GM23338 (cell line): ENCODE data around the gene TYRO3. TPM values are rescaled to one million over a fixed set of nuclear protein-coding genes. Genes with fewer than 3 reads are reported as not detected.
"Not testable (repeated sequence)": the region's sequence is repeated elsewhere in the genome, so short reads cannot be mapped to it uniquely, and the experiment has no call there.

Experiments used
- ATAC-seq: fragments of 200-7000 bp; cut with Tn5 transposase; 3 replicates; pipeline ENCODE4 v1.9.1; 2020
- DNase-seq: peaks from one replicate; pipeline ENCODE4 v3.0.0-alpha.2; 2015; ENCODE audit warnings: low spot score
- H2AFZ ChIP-seq: fragments of 200-600 bp; sonication (generic); 2 replicates; pipeline ENCODE4 v1.8.0; 2016; ENCODE audit warnings: antibody characterized with exemption, mild to moderate bottlenecking, moderate library complexity
- H3F3A ChIP-seq: fragments of 200-600 bp; sonication (generic); replicated peaks from 2 replicates; pipeline ENCODE4 v1.8.0; 2017; ENCODE audit warnings: antibody characterized with exemption, mixed run types, low read depth
- H3K27ac ChIP-seq: fragments of 200-600 bp; sonication (generic); 2 replicates; pipeline ENCODE4 v1.6.1; 2016; ENCODE audit warnings: low read depth
- H3K27me3 ChIP-seq: fragments of 200-600 bp; sonication (generic); 2 replicates; pipeline ENCODE4 v1.8.0; 2016; ENCODE audit warnings: mild to moderate bottlenecking, mixed run types, moderate library complexity; ENCODE audit not compliant: insufficient read depth
- H3K36me3 ChIP-seq: fragments of 200-600 bp; sonication (generic); 2 replicates; pipeline ENCODE4 v1.8.0; 2016; ENCODE audit warnings: mild to moderate bottlenecking; ENCODE audit not compliant: insufficient read depth
- H3K4me1 ChIP-seq: fragments of 200-600 bp; sonication (generic); 2 replicates; pipeline ENCODE4 v1.8.0; 2016; ENCODE audit warnings: mild to moderate bottlenecking, moderate library complexity; ENCODE audit not compliant: insufficient read depth
- H3K4me2 ChIP-seq: fragments of 200-600 bp; sonication (generic); 2 replicates; pipeline ENCODE4 v1.7.1; 2017; ENCODE audit warnings: mixed run types
- H3K4me3 ChIP-seq: fragments of 200-600 bp; sonication (generic); 2 replicates; pipeline ENCODE4 v1.6.1; 2016; ENCODE audit warnings: mixed run types
- H3K79me2 ChIP-seq: fragments of 200-600 bp; sonication (generic); replicated peaks from 2 replicates; pipeline ENCODE4 v1.8.0; 2017; ENCODE audit warnings: mild to moderate bottlenecking; ENCODE audit not compliant: insufficient read depth
- H3K9me2 ChIP-seq: fragments of 200-600 bp; sonication (generic); 2 replicates; pipeline ENCODE4 v1.8.0; 2017; ENCODE audit not compliant: insufficient read depth
- H4K20me1 ChIP-seq: fragments of 200-600 bp; sonication (generic); replicated peaks from 2 replicates; pipeline ENCODE4 v1.8.0; 2017; ENCODE audit warnings: mild to moderate bottlenecking; ENCODE audit not compliant: insufficient read depth
- H3K27ac Mint-ChIP-seq: 2 replicates; pipeline ENCODE4 v1.8.0; 2020; ENCODE audit warnings: inconsistent platforms, mild to moderate bottlenecking, moderate library complexity, mixed read lengths
- H3K27me3 Mint-ChIP-seq: 3 replicates; pipeline ENCODE4 v1.8.0; 2022; ENCODE audit warnings: low read depth, mild to moderate bottlenecking, moderate library complexity, mixed read lengths, inconsistent platforms; ENCODE audit not compliant: insufficient read depth, poor library complexity
- H3K36me3 Mint-ChIP-seq: 3 replicates; pipeline ENCODE4 v1.8.0; 2021; ENCODE audit warnings: low read depth, mild to moderate bottlenecking, inconsistent platforms, moderate library complexity, mixed read lengths
- H3K4me1 Mint-ChIP-seq: 3 replicates; pipeline ENCODE4 v1.8.0; 2020; ENCODE audit warnings: mild to moderate bottlenecking, inconsistent platforms, mixed read lengths
- H3K4me3 Mint-ChIP-seq: 3 replicates; pipeline ENCODE4 v1.8.0; 2021; ENCODE audit warnings: moderate library complexity, mild to moderate bottlenecking, inconsistent platforms, mixed read lengths
- H3K9me3 Mint-ChIP-seq: 3 replicates; pipeline ENCODE4 v1.8.0; 2020; ENCODE audit warnings: moderate library complexity, mild to moderate bottlenecking, inconsistent platforms, mixed read lengths
- JUNB ChIP-seq: IDR thresholded peaks from one replicate; pipeline ENCODE4 v1.6.1; 2016; ENCODE audit warnings: antibody characterized with exemption; ENCODE audit not compliant: unreplicated experiment
- NANOG ChIP-seq: IDR thresholded peaks from 2 replicates; pipeline ENCODE4 v1.6.1; 2016; ENCODE audit warnings: antibody characterized with exemption, borderline replicate concordance
- polyA plus RNA-seq: library from polyadenylated mRNA; unstranded; fragments of >200 nt; fragmentation: Nextera tagmentation; extraction: Ambion mirVana; gene quantifications from 2 replicates; pipeline ENCODE4 v1.2.1, GENCODE V29; 2016
- total RNA-seq: library from RNA; depleted of rRNA; stranded (reverse); fragments of >200 nt; shearing (Covaris generic); gene quantifications from 2 replicates; pipeline ENCODE4 v1.2.3, GENCODE V29; 2014
- TF ChIP-seq, protein P1 (sequence below): fragments of 250-450 bp; sonication (Bioruptor Pico); IDR thresholded peaks from 2 replicates; pipeline ENCODE4 v1.5.0; 2020; ENCODE audit warnings: mild to moderate bottlenecking, moderate library complexity

The TYRO3 gene
- total and polyA plus RNA-seq, 2 experiments from 2014 or later, result 32.6 to 61.0 TPM

GRCh38 chr15:41568350-41569017, 9.5 kb downstream of the TYRO3 start (continued):
- TF ChIP-seq, protein P1, sequence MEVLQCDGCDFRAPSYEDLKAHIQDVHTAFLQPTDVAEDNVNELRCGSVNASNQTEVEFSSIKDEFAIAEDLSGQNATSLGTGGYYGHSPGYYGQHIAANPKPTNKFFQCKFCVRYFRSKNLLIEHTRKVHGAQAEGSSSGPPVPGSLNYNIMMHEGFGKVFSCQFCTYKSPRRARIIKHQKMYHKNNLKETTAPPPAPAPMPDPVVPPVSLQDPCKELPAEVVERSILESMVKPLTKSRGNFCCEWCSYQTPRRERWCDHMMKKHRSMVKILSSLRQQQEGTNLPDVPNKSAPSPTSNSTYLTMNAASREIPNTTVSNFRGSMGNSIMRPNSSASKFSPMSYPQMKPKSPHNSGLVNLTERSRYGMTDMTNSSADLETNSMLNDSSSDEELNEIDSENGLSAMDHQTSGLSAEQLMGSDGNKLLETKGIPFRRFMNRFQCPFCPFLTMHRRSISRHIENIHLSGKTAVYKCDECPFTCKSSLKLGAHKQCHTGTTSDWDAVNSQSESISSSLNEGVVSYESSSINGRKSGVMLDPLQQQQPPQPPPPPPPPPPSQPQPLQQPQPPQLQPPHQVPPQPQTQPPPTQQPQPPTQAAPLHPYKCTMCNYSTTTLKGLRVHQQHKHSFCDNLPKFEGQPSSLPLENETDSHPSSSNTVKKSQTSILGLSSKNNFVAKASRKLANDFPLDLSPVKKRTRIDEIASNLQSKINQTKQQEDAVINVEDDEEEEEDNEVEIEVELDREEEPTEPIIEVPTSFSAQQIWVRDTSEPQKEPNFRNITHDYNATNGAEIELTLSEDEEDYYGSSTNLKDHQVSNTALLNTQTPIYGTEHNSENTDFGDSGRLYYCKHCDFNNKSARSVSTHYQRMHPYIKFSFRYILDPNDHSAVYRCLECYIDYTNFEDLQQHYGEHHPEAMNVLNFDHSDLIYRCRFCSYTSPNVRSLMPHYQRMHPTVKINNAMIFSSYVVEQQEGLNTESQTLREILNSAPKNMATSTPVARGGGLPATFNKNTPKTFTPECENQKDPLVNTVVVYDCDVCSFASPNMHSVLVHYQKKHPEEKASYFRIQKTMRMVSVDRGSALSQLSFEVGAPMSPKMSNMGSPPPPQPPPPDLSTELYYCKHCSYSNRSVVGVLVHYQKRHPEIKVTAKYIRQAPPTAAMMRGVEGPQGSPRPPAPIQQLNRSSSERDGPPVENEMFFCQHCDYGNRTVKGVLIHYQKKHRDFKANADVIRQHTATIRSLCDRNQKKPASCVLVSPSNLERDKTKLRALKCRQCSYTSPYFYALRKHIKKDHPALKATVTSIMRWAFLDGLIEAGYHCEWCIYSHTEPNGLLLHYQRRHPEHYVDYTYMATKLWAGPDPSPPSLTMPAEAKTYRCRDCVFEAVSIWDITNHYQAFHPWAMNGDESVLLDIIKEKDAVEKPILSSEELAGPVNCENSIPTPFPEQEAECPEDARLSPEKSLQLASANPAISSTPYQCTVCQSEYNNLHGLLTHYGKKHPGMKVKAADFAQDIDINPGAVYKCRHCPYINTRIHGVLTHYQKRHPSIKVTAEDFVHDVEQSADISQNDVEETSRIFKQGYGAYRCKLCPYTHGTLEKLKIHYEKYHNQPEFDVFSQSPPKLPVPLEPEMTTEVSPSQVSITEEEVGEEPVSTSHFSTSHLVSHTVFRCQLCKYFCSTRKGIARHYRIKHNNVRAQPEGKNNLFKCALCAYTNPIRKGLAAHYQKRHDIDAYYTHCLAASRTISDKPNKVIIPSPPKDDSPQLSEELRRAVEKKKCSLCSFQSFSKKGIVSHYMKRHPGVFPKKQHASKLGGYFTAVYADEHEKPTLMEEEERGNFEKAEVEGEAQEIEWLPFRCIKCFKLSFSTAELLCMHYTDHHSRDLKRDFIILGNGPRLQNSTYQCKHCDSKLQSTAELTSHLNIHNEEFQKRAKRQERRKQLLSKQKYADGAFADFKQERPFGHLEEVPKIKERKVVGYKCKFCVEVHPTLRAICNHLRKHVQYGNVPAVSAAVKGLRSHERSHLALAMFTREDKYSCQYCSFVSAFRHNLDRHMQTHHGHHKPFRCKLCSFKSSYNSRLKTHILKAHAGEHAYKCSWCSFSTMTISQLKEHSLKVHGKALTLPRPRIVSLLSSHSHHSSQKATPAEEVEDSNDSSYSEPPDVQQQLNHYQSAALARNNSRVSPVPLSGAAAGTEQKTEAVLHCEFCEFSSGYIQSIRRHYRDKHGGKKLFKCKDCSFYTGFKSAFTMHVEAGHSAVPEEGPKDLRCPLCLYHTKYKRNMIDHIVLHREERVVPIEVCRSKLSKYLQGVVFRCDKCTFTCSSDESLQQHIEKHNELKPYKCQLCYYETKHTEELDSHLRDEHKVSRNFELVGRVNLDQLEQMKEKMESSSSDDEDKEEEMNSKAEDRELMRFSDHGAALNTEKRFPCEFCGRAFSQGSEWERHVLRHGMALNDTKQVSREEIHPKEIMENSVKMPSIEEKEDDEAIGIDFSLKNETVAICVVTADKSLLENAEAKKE (CRISPR knock-in tag), result 0 out of 2 replicates have a peak, but pooled peaks have one; percentile 15
- TF ChIP-seq NANOG, result no peak

DNA sequence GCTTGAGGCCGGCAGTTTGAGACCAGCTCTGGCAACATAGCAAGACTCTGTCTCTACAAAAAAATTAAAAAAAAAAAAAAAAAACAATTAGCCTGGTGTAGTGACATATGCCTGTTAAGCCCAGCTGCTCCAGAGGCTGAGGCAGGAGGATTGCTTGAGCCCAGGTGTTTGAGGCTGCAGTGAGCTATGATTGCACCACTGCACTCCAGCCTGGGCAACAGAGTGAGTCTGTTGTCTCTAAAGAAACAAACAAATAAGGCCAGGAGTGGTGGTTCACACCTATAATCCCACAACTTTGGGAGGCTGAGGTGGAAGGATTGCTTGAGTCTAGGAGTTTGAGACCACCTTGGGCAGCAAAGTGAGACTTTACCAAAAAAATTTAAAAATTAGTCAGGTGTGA, 10.2 kb downstream of the TYRO3 start:
- H3K27me3 ChIP-seq, H4K20me1 ChIP-seq, H3K9me2 ChIP-seq, H3K9me3 Mint-ChIP-seq, H3K4me3 ChIP-seq, H2AFZ ChIP-seq, DNase-seq, H3F3A ChIP-seq, H3K79me2 ChIP-seq, ATAC-seq, H3K36me3 ChIP-seq: not testable (repeated sequence)
- H3K4me1 Mint-ChIP-seq, result peaks cover 50% of the 10 kb centered on the region
- Histone ChIP-seq H3K27ac (peak overlapping the region; percentile 95), H3K4me2 (peak overlapping the region; percentile 68), H3K4me1 (peaks cover 39% of the 10 kb centered on the region)
- H3K4me3 Mint-ChIP-seq, result peak overlapping the region; percentile 46; the same call in 2 of the 3 replicates
- peaks cover 85% of the 10 kb centered on the region for H3K36me3 Mint-ChIP-seq
- H3K27me3 Mint-ChIP-seq, result peaks cover 19% of the 10 kb centered on the region
- peak overlapping the region; percentile 99 for H3K27ac Mint-ChIP-seq

- Histone ChIP-seq H3K36me3 (peaks cover 12% of the 10 kb centered on the region), H3K79me2 (no peaks in the 10 kb centered on the region), H3K4me3 (no peak overlapping the region), H3K9me2 (no peaks in the 10 kb centered on the region), H3K27ac (no peak overlapping the region), H3K4me1 (peaks cover 23% of the 10 kb centered on the region), H2AFZ (no peak overlapping the region), H3K27me3 (no peaks in the 10 kb centered on the region), H3F3A (0 out of 2 replicates have a peak, but pooled peaks cover 6% of the 10 kb centered on the region), H4K20me1 (no peaks in the 10 kb centered on the region), H3K4me2 (no peak overlapping the region)
- Mint-ChIP-seq H3K9me3 (no peaks in the 10 kb centered on the region; the same call in 2 of the 3 replicates), H3K4me1 (peaks cover 35% of the 10 kb centered on the region), H3K4me3 (no peak overlapping the region; the same call in 2 of the 3 replicates), H3K27ac (no peak overlapping the region), H3K36me3 (peaks cover 88% of the 10 kb centered on the region), H3K27me3 (peaks cover 13% of the 10 kb centered on the region)
- DNase-seq (no peak), ATAC-seq (no peak)
- TF ChIP-seq, protein P1 (CRISPR knock-in tag), result no peak
- TF ChIP-seq JUNB (no peak), NANOG (no peak)
These were observed 11.8 kb downstream of the TYRO3 start for GRCh38 chr15:41570764-41571163.
